HG03196 (cell line): ENCODE measurements around the gene NPAT.
"Not testable (repeated sequence)": the region's sequence is repeated elsewhere in the genome, so short reads cannot be mapped to it uniquely, and the experiment has no call there.

ENCODE experiments used
- ATAC-seq: cut with Tn5 transposase; IDR thresholded peaks from one replicate; pipeline ENCODE4 v1.9.1; 2021; ENCODE audit not compliant: unreplicated experiment

The NPAT gene

GRCh38 chr11:108160970-108161566, 61.4 kb downstream of the NPAT start:
- peak; percentile 94 for ATAC-seq

- no peak for ATAC-seq
Observed at GRCh38 chr11:108154591-108154990, 67.8 kb downstream of the NPAT start.

DNA sequence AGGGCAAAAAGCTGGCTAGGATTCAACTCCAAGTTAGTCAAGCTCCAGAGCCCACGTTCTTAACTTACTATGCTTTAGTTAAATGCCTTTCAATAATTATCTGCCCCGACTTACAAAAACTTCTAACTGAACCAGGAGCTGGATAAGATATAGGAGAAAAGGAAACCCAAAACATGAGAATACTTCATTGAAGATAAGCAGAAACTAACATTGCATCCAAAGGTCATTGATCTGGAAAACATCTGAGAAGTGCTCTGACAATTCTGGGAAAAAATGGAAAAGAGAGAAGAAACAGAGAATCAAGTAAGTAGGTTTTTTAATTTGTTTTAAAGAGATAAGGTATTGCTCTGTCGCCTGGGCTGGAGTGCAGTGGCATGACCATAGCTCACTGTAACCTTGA, 73.9 kb downstream of the NPAT start:
- no peak for ATAC-seq

GRCh38 chr11:108147150-108147549, 75.3 kb downstream of the NPAT start:
- ATAC-seq = no peak

DNA sequence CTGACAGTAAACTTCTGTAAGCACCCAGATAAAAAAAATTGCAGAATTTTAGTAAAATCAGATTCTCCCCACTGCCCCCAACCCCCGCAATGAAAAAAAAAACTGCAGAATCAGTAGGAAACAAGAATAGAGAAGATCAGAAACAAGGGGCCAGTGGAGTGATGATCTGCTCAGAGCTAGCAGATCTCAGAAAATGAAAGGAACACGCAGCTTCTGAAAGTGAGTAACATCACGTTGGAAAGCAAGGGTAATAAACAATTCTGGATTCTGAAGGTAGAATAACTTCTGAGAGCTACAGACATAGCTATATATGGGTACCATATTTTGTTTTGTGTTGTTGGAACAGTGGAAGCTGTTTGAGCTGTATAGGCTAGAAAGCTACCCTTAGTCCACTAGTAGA, 77.8 kb downstream of the NPAT start:
- ATAC-seq = no peak

GRCh38 chr11:108142304-108142703, 80.1 kb downstream of the NPAT start:
- no peak for ATAC-seq

- ATAC-seq = no peak
Observed at GRCh38 chr11:108137212-108137611, 85.2 kb downstream of the NPAT start.

- ATAC-seq = no peak
Observed at GRCh38 chr11:108135845-108136544, 86.4 kb downstream of the NPAT start.

- not testable (repeated sequence) for ATAC-seq
Observed at GRCh38 chr11:108132993-108133538, 89.4 kb downstream of the NPAT start.

DNA sequence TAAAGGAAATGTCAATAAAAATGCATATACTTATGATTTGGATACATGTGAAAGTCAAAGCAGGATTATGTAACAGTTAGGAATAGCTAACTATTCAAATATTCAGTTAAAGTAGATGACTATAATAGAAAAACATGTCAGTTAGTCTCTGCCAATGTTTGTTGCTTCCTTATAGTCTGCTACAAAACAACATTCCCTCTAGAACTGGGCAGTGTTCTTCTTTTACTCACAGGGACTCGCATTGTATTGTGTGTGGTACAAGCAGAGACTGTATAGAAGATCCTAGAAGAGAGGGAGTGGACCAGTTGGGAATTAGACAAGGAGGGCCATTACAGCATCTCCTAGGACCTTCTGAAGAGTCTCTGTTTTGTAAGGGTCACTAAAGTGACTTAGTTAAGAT, 90.4 kb downstream of the NPAT start:
- no peak for ATAC-seq

DNA sequence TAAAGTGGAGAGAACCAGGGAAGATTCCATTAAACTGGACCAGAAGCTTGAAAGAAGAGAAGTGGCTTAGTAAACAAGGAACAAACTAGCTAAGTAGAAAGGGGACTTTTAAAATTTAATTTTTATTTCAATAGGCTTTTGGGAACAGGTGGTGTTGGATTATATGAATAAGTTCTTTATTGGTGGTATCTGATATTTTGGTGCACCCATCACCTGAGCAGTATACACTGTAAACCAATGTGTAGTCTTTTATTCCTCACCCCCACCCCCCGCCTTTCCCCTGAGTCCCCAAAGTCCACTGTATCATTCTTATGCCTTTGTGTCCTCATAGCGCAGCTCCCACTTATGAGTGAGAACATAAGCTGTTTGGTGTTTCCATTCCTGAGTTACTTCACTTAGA, 93.7 kb downstream of the NPAT start:
- ATAC-seq = no peak

GRCh38 chr11:108125096-108125495, 97.3 kb downstream of the NPAT start:
- no peak for ATAC-seq

GRCh38 chr11:108122166-108122628, 100.2 kb downstream of the NPAT start:
- ATAC-seq = no peak

- peak; percentile 97 for ATAC-seq
Observed at GRCh38 chr11:108121274-108122155, 100.9 kb downstream of the NPAT start, which contains the start of gene ACAT1. ACAT1 (plus strand) TSS chr11:108121567; CDS start chr11:108121607, 40 bp downstream.

GRCh38 chr11:108120936-108121273, 101.5 kb downstream of the NPAT start:
- not testable (repeated sequence) for ATAC-seq

GRCh38 chr11:108117746-108118371, 104.6 kb downstream of the NPAT start:
- no peak for ATAC-seq

GRCh38 chr11:108115500-108116140, 106.8 kb downstream of the NPAT start:
- no peak for ATAC-seq

DNA sequence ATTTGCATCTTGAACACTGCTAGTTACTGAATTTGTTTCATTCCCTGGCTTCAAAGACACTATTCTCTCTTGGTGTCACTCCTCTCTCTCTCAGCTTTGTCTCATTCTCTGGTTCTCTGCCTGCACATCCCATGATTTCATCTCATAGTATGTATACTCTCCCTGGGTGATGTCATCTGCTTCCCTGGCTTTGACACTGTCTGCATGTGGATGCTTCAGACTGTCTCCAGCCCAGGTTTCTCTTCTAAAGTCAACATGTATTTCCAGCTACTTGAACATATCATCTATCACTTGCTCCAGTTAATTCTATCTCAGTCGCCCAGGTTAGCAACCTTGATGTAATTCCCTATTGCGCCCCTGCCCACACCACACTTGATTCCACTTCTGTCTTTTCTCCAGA, 110.4 kb downstream of the NPAT start:
- ATAC-seq = no peak

- no peak for ATAC-seq
Observed at GRCh38 chr11:108111126-108111525, 111.3 kb downstream of the NPAT start.
